DND-41 (cell line): ENCODE results near the gene SMG7.

ENCODE experiments used
- CTCF ChIP-seq: IDR thresholded peaks from 2 replicates; pipeline ENCODE4 v1.5.1; 2012; ENCODE audit warnings: borderline replicate concordance, low read length, moderate library complexity, mild to moderate bottlenecking; ENCODE audit not compliant: poor library complexity, severe bottlenecking; ENCODE audit errors: extremely low read depth
- EZH2 ChIP-seq: IDR thresholded peaks from 3 replicates; pipeline ENCODE4 v1.6.1; 2012; ENCODE audit warnings: borderline replicate concordance, low read depth, mild to moderate bottlenecking, moderate library complexity, low read length, inconsistent platforms; ENCODE audit not compliant: severe bottlenecking

- TF ChIP-seq CTCF (no peak), EZH2 (no peak)
These were observed 5.5 kb upstream of the SMG7 start for GRCh38 chr1:183466781-183467180.
